ENCODE results near the gene EI24. TPM values are rescaled to one million over a fixed set of nuclear protein-coding genes. Genes with fewer than 3 reads are reported as not detected.

EI24 gene
- total and polyA plus RNA-seq, 9 of the 15 experiments (the other 6 are each of a cell fraction or from before 2014, with no cell fraction given) = 50.4 to 260 (median 168) TPM

DNA sequence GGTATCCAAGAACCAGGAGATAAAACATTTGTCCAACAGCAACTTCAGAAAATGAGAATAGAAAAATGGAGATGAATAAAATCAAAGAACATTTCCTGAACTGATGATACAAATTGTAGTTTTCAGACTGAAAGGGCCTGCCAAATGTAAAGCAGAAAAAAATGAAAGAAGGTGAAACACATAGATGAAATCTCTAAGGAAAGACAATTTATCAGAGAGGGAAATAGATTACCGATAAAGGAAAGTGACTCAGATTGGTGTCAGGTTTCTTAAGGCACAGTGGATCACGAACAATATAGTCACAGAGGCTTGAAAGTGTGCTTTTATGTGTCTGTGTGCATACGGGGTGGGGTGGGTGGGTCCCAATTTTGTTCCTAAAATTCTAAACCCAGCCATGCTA lies 19.2 kb downstream of the EI24 start:
- no peak overlapping the region for H3K4me3 ChIP-seq
- 0 out of 4 replicates have a peak overlapping the region, but pooled peaks of 1 of the 2 experiments have one; percentile 28 for H3K9ac ChIP-seq (ENCODE audit: insufficient read depth in 1 of 2, low read depth in 2 of 2, low read length in 2 of 2)
- H3K36me3 ChIP-seq (ENCODE audit: control insufficient read depth, insufficient read depth, low read length) = peaks cover 11% of the 10 kb centered on the region; the same call in 2 of the 3 replicates
- 2% methylated on average over 3 of the region's 3 CpGs for WGBS (ENCODE audit: insufficient coverage, low coverage, missing lambda C conversion rate)
- H4K20me1 ChIP-seq (replicated peaks; ENCODE audit: control insufficient read depth, insufficient read depth, low read length) = no peaks in the 10 kb centered on the region
- DNase-seq (ENCODE audit: extremely low read depth in 1 of 4, low spot score in 3 of 4) (peak; percentile 36 to 44 (median 38)), FAIRE-seq (peak; percentile 40), ATAC-seq (no peak)
- H3K27ac ChIP-seq (ENCODE audit: extremely low read depth, low read depth, low read length) = no peak overlapping the region
- no peaks in the 10 kb centered on the region for H3K27me3 ChIP-seq (ENCODE audit: control insufficient read depth in 2 of 2, insufficient read depth in 2 of 2, low read length in 2 of 2)
- in situ Hi-C loops (cut with MboI) (no loop called here), intact Hi-C loops (cut with micrococcal nuclease) (no loop called here)
- no peaks in the 10 kb centered on the region for H3K9me1 ChIP-seq (ENCODE audit: control insufficient read depth, insufficient read depth, low read length)
- H3K4me2 ChIP-seq (ENCODE audit: insufficient read depth, low read length) = no peak overlapping the region
- POLR2A ChIA-PET = interaction anchor here (0.6 to 3.4 kb wide), 3 partner anchors 11 to 37 kb away, joined by 4 to 15 read pairs (median 6); partner anchors contain the start of gene EI24
- no TSS peak for BruUV-seq (replicated peaks)
- no peaks in the 10 kb centered on the region for H3K9me3 ChIP-seq (replicated peaks; ENCODE audit: control insufficient read depth, insufficient read depth, low read depth, low read length)
- H2AFZ ChIP-seq (ENCODE audit: low read depth, low read length) = peak overlapping the region; percentile 76
- CTCF ChIA-PET (ENCODE audit: low intra/inter-chr PET ratio) = interaction anchor here (0.6 kb wide), 1 partner anchor 18 kb away, joined by 3 read pairs; no protein-coding TSS in a partner anchor
- peaks cover 20% of the 10 kb centered on the region for H3K79me2 ChIP-seq (ENCODE audit: control insufficient read depth, insufficient read depth, low read length)
- peaks cover 14 to 19% of the 10 kb centered on the region in 2 experiments for H3K4me1 ChIP-seq (replicated peaks in 1 of 2; ENCODE audit: control insufficient read depth in 2 of 2, insufficient read depth in 2 of 2, low read length in 2 of 2)
- TF ChIP-seq, protein P1, sequence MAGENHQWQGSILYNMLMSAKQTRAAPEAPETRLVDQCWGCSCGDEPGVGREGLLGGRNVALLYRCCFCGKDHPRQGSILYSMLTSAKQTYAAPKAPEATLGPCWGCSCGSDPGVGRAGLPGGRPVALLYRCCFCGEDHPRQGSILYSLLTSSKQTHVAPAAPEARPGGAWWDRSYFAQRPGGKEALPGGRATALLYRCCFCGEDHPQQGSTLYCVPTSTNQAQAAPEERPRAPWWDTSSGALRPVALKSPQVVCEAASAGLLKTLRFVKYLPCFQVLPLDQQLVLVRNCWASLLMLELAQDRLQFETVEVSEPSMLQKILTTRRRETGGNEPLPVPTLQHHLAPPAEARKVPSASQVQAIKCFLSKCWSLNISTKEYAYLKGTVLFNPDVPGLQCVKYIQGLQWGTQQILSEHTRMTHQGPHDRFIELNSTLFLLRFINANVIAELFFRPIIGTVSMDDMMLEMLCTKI (IDR thresholded peaks at IDR 0.05; ENCODE audit: partially characterized antibody) = no peak
- TF ChIP-seq ARID1B (IDR thresholded peaks at IDR 0.05) (peak; percentile 73), CBX5 (IDR thresholded peaks at IDR 0.05; ENCODE audit: borderline replicate concordance, low read depth) (no peak), MTA1 (IDR thresholded peaks at IDR 0.05; ENCODE audit: borderline replicate concordance) (0 out of 2 replicates have a peak, but pooled peaks have one; percentile 71), ADNP (tag; IDR thresholded peaks at IDR 0.05) (0 out of 2 replicates have a peak, but pooled peaks have one; percentile 9), EGR1 (conservative IDR thresholded peaks at IDR 0.05) (no peak), PRPF4 (IDR thresholded peaks at IDR 0.05; ENCODE audit: insufficient read depth, low read depth, low read length, poor library complexity, severe bottlenecking) (no peak), FOSL1 (tag; conservative IDR thresholded peaks at IDR 0.05) (peak; percentile 85), SOX6 (IDR thresholded peaks at IDR 0.05) (peak; percentile 37; the same call in 1 of the 2 replicates), RCOR1 (IDR thresholded peaks at IDR 0.05; ENCODE audit: borderline replicate concordance in 1 of 2, low read depth in 2 of 2, low read length in 2 of 2) (peak in 1 of 2 experiments; percentile 16; a peak in 1 of 4 replicates), JUN (IDR thresholded peaks at IDR 0.05; ENCODE audit: borderline replicate concordance, low read depth, low read length) (0 out of 2 replicates have a peak, but pooled peaks have one; percentile 48), JUN (CRISPR knock-in tag; IDR thresholded peaks at IDR 0.05; ENCODE audit: borderline replicate concordance) (no peak), DPF2 (IDR thresholded peaks at IDR 0.05) (peak; percentile 86), DACH1 (IDR thresholded peaks at IDR 0.05; ENCODE audit: partially characterized antibody) (peak; percentile 10), LEF1 (IDR thresholded peaks at IDR 0.05) (peak; percentile 26; the same call in 1 of the 2 replicates), JUND (IDR thresholded peaks at IDR 0.05; ENCODE audit: borderline replicate concordance, low read depth, low read length) (peak; percentile 91), JUND (tag; IDR thresholded peaks at IDR 0.05; ENCODE audit: borderline replicate concordance, low read depth, low read length) (peak; percentile 73; the same call in 1 of the 3 replicates), SMARCA4 (IDR thresholded peaks at IDR 0.05) (peak; percentile 85), SMARCE1 (IDR thresholded peaks at IDR 0.05) (peak; percentile 84), SMARCC2 (IDR thresholded peaks at IDR 0.05; ENCODE audit: low read depth) (0 out of 2 replicates have a peak, but pooled peaks have one; percentile 48)
- TF ChIP-seq, protein P2, sequence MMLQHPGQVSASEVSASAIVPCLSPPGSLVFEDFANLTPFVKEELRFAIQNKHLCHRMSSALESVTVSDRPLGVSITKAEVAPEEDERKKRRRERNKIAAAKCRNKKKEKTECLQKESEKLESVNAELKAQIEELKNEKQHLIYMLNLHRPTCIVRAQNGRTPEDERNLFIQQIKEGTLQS (IDR thresholded peaks at IDR 0.05) = peak; percentile 79
- TF ChIP-seq, protein P2 (CRISPR knock-in tag; conservative IDR thresholded peaks at IDR 0.05) = no peak
